Activated CD4-positive, alpha-beta T cell treated with anti-CD3 and anti-CD28 coated beads, Interleukin-2, amount 10 ng/mL, durations not matched to agents 7 days and 5 days (primary cell): ENCODE results near the gene ABR. TPM values are rescaled to one million over a fixed set of nuclear protein-coding genes. Genes with fewer than 3 reads are reported as not detected.
"Not testable (repeated sequence)": the region's sequence is repeated elsewhere in the genome, so short reads cannot be mapped to it uniquely, and the experiment has no call there.

Source experiments
- CTCF ChIA-PET: fragments of 350-600 bp; sonication (Branson Sonifier 250); formaldehyde crosslinking; loops from one replicate; lab custom pipeline; 2021; ENCODE audit warnings: antibody characterized with exemption; lab: Charles Lee
- POLR2A ChIA-PET: fragments of 350-600 bp; sonication (Branson Sonifier 250); formaldehyde crosslinking; loops from one replicate; lab custom pipeline; 2021; ENCODE audit warnings: antibody characterized with exemption; lab: Charles Lee
- DNase-seq: peaks from one replicate; pipeline ENCODE4 v3.0.0-alpha.2; 2020
- H3K27ac Mint-ChIP-seq: one replicate; pipeline ENCODE4 v1.8.0; 2021; ENCODE audit warnings: mild to moderate bottlenecking, moderate library complexity, mixed read lengths
- H3K27me3 Mint-ChIP-seq: one replicate; pipeline ENCODE4 v1.8.0; 2021; ENCODE audit warnings: mixed read lengths
- H3K36me3 Mint-ChIP-seq: one replicate; pipeline ENCODE4 v1.8.0; 2021; ENCODE audit warnings: low read depth, mixed read lengths
- H3K4me1 Mint-ChIP-seq: one replicate; pipeline ENCODE4 v1.8.0; 2021; ENCODE audit warnings: mixed read lengths
- H3K4me3 Mint-ChIP-seq: one replicate; pipeline ENCODE4 v1.8.0; 2021; ENCODE audit warnings: mild to moderate bottlenecking, moderate library complexity, mixed read lengths
- H3K9me3 Mint-ChIP-seq: one replicate; pipeline ENCODE4 v1.8.0; 2021; ENCODE audit warnings: mixed read lengths
- total RNA-seq, 2 experiments: library from RNA; stranded (reverse); gene quantifications; one replicate each; pipeline ENCODE4 v1.2.3, GENCODE V29; 2021

The ABR gene
- total RNA-seq, 2 experiments from 2014 or later, result 145 to 163 TPM

DNA sequence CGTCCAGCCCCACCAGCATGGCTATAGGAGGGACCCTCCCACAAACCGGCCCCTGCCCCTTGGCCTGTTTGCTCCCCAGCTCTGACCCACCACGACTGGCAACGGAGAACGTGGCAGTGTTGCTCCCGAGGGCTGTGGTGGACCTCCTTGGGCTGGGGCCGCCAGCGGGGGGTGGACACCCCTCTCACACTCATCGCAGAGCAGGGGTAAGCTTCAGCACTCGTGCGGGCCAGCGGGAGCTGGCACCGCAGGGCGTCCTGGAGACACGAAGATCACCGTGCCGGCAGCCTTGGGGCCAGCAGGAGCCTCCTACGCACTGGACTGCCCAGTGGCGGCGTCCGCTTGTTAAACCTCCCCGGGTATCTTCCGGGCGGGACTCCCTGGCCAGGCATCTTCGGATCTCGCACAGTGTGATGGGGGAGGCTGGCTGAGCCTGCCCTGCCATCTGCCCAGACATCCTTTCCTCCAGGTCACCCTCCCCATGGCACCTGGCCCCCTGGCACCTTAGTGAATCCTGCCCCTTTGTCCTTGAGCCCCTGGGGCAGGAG, 53.5 kb downstream of the ABR start:
- Mint-ChIP-seq H3K27ac (no peak overlapping the region), H3K27me3 (peaks cover 2% of the 10 kb centered on the region), H3K4me3 (no peak overlapping the region), H3K4me1 (peaks cover 12% of the 10 kb centered on the region), H3K36me3 (no peaks in the 10 kb centered on the region), H3K9me3 (no peaks in the 10 kb centered on the region)
- POLR2A ChIA-PET, result no interaction called here
- DNase-seq, result no peak
- CTCF ChIA-PET, result no interaction called here

DNA sequence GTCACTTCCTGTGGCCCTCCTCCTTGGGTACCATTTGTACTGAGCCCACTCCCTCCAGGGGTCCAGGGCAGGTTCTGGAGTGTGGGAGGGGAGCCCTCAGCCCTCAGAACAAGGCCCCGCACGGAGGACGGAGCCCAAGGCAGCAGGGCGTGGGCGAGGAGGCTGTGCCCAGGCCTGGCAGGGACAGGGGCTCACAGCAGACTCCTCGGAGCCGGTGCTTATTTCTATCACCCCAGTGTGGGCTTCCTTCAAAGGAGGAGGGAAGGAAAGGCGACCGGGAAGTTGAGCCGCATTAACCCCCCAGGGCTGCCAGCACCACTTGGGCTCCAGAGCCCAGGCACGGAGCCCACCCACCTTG, 54.0 kb downstream of the ABR start:
- CTCF ChIA-PET, result interaction anchor here (0.6 kb wide), 1 partner anchor 17 kb away, joined by 3 read pairs; no protein-coding TSS in a partner anchor
- H3K9me3 Mint-ChIP-seq, result no peaks in the 10 kb centered on the region
- no peak for DNase-seq
- no peaks in the 10 kb centered on the region for H3K36me3 Mint-ChIP-seq
- H3K4me1 Mint-ChIP-seq, result peaks cover 12% of the 10 kb centered on the region
- POLR2A ChIA-PET, result no interaction called here
- no peak overlapping the region for H3K4me3 Mint-ChIP-seq
- peaks cover 2% of the 10 kb centered on the region for H3K27me3 Mint-ChIP-seq
- no peak overlapping the region for H3K27ac Mint-ChIP-seq

- Mint-ChIP-seq H3K4me1 (peaks cover 13% of the 10 kb centered on the region), H3K9me3 (no peaks in the 10 kb centered on the region), H3K27me3 (peaks cover 2% of the 10 kb centered on the region), H3K4me3 (no peak overlapping the region), H3K36me3 (no peaks in the 10 kb centered on the region), H3K27ac (no peak overlapping the region)
- POLR2A ChIA-PET, result no interaction called here
- CTCF ChIA-PET, result interaction anchor here (0.6 to 3.0 kb wide), 3 partner anchors 18 to 62 kb away, joined by 3 to 16 read pairs (median 5); no protein-coding TSS in a partner anchor
- DNase-seq, result no peak
These were observed 54.6 kb downstream of the ABR start for GRCh38 chr17:1124896-1125787.

DNA sequence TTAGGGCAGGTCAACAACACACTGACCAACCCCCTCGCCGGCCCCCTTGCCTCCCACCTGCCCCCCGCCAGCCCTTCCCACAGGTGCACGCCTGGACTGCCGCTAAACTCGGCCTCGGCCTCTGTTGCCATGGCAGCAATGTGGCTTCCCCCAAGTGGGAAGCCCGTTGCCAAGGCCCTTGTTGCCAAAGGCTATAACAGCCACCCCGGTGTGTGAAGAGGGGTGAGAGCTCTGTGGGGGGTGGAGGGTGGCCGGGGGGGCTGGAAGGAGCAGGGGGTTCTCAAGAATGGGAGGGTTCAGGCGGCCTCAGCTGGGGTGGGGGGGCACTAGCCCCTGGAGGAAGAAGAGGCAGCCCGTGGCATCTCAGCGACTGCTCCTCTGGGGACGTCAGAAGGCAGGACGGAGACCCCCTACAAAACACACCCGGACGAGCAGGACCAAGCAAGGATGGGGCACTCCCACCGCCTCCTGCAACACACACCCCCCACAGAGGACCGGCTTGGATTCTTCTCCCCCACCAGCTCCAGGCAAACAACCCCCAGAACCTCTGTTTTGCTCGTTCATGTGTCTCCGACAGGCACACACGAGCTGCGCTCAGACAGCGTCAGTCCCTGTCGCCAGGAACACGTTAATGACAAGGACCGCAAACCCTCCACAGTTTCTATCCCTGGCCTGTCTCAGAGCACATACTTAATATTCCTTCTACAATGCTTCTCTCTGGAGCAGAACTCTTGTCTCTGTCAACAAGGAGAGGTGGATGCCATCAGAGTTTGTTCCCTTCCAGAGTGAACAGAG, 55.7 kb downstream of the ABR start:
- Mint-ChIP-seq H3K4me1 (peaks cover 13% of the 10 kb centered on the region), H3K4me3 (no peak overlapping the region), H3K9me3 (no peaks in the 10 kb centered on the region), H3K27me3 (peaks cover 2% of the 10 kb centered on the region), H3K36me3 (no peaks in the 10 kb centered on the region), H3K27ac (no peak overlapping the region)
- ChIA-PET CTCF (interaction anchor here (1.1 to 3.0 kb wide), 4 partner anchors 23 to 77 kb away, joined by 5 to 16 read pairs (median 5); no protein-coding TSS in a partner anchor), POLR2A (no interaction called here)
- no peak for DNase-seq

DNA sequence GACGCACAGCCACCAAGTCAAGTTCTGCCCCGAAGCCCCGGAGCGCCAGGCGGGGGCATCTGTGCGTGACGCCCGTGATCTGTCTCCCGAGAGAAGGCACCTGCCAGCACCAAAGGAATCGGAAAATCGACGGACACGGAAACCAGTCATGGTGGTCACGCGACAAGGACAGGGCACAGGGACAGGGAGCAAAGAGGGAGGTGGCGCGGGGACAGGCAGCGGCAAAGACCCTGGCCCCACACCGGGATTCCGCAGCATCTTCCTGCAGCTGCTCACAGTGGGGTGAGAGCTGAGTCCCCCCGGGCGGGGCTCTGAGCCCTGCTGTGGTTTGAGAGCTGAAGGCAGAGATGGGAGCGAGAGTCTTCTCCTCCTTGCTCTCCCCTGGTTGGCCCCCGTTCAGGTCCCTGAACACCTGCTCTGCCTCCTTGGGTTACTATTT, 56.4 kb downstream of the ABR start:
- Mint-ChIP-seq H3K27ac (peak overlapping the region; percentile 75), H3K4me3 (no peak overlapping the region), H3K36me3 (no peaks in the 10 kb centered on the region), H3K27me3 (peaks cover 2% of the 10 kb centered on the region), H3K4me1 (peaks cover 13% of the 10 kb centered on the region), H3K9me3 (no peaks in the 10 kb centered on the region)
- DNase-seq, result no peak
- POLR2A ChIA-PET, result no interaction called here
- CTCF ChIA-PET, result interaction anchor here (1.0 to 3.0 kb wide), 7 partner anchors 15 to 130 kb away, joined by 3 to 16 read pairs (median 5); no protein-coding TSS in a partner anchor

GRCh38 chr17:1122533-1123392, 57.0 kb downstream of the ABR start:
- Mint-ChIP-seq H3K27me3 (peaks cover 2% of the 10 kb centered on the region), H3K4me1 (peaks cover 13% of the 10 kb centered on the region), H3K4me3 (no peak overlapping the region), H3K9me3 (no peaks in the 10 kb centered on the region), H3K36me3 (no peaks in the 10 kb centered on the region), H3K27ac (peak overlapping the region; percentile 75)
- CTCF ChIA-PET, result interaction anchor here (0.6 to 3.0 kb wide), 18 partner anchors 11 to 341 kb away, joined by 3 to 16 read pairs (median 4); no protein-coding TSS in a partner anchor
- POLR2A ChIA-PET, result no interaction called here
- DNase-seq, result peak; percentile 86

DNA sequence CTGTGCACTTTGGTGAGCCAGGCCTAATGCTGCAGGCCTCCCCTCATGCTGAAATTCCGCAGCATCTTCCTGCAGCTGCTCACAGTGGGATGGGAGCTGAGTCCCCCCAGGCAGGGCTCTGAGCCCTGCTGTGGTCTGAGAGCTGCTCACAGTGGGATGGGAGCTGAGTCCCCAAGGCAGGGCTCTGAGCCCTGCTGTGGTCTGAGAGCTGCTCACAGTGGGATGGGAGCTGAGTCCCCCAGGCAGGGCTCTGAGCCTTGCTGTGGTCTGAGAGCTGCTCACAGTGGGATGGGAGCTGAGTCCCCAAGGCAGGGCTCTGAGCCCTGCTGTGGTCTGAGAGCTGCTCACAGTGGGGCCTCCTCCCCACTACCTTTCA, 58.4 kb downstream of the ABR start:
- H3K27me3 Mint-ChIP-seq, H3K4me3 Mint-ChIP-seq, H3K27ac Mint-ChIP-seq, H3K9me3 Mint-ChIP-seq, DNase-seq, H3K36me3 Mint-ChIP-seq: not testable (repeated sequence)
- peaks cover 14% of the 10 kb centered on the region for H3K4me1 Mint-ChIP-seq
- CTCF ChIA-PET, result interaction anchor here (1.1 to 1.9 kb wide), 7 partner anchors 9 to 211 kb away, joined by 3 to 8 read pairs (median 3); partner anchors contain the start of gene NXN
- POLR2A ChIA-PET, result interaction anchor here (0.5 kb wide), 1 partner anchor 337 kb away, joined by 3 read pairs; no protein-coding TSS in a partner anchor

DNA sequence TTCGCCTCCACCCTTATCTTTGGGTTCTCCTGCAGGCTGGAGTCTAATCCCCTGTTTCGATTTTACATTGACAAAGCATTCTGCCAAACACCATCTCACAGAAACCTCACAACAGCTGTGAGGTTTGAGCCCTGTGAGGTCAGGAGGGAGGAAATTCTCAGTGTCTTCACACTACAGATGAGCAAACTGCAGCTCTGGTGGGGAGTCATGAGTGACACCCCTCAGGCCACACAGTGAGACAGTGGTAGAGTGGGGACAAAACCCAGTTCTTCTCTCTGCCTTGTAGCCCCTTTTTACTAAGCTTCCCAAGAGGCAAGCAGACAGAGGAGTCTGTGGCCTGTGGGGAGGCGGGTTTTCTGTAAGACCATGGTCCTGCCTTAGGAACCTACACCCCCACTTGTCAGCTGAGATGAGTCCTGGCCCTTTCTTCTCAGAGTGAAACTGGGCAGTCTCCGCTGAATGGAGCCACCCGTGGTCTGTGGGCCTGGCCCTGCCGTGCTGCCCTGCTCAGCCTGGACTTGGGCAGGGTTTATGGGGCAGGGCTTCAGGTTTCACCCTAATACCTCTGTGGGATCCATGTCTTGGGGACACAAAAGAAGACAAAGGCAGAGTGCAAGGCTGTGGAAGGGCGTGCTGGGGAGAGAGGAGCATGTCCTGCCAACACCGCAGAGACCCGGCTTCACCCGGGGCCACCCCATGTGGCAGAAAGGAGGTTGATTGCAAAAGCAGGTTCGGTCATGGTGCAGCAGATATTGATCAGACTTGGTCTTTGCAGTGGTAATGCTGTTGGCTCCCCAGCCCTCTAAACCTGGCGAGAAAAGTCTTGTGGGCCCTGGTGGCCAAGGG, 59.0 kb downstream of the ABR start:
- POLR2A ChIA-PET, result no interaction called here
- H3K36me3 Mint-ChIP-seq, result no peaks in the 10 kb centered on the region
- no peak overlapping the region for H3K4me3 Mint-ChIP-seq
- H3K9me3 Mint-ChIP-seq, result no peaks in the 10 kb centered on the region
- peaks cover 17% of the 10 kb centered on the region for H3K4me1 Mint-ChIP-seq
- no peak for DNase-seq
- H3K27ac Mint-ChIP-seq, result peak overlapping the region; percentile 54
- H3K27me3 Mint-ChIP-seq, result peaks cover 2% of the 10 kb centered on the region
- CTCF ChIA-PET, result interaction anchor here (0.7 to 1.4 kb wide), 5 partner anchors 10 to 212 kb away, joined by 3 read pairs; partner anchors contain the start of gene NXN

- Mint-ChIP-seq H3K4me1 (peaks cover 25% of the 10 kb centered on the region), H3K27me3 (peaks cover 2% of the 10 kb centered on the region), H3K36me3 (no peaks in the 10 kb centered on the region), H3K27ac (no peak overlapping the region), H3K9me3 (no peaks in the 10 kb centered on the region), H3K4me3 (no peak overlapping the region)
- no peak for DNase-seq
- POLR2A ChIA-PET, result no interaction called here
- CTCF ChIA-PET, result interaction anchor here (1.1 kb wide), 1 partner anchor 10 kb away, joined by 3 read pairs; no protein-coding TSS in a partner anchor
These were observed 59.9 kb downstream of the ABR start for GRCh38 chr17:1119924-1120323.

- POLR2A ChIA-PET, result no interaction called here
These were observed 63.2 kb downstream of the ABR start for GRCh38 chr17:1116602-1117001.

GRCh38 chr17:1112875-1113274, 66.9 kb downstream of the ABR start:
- ChIA-PET POLR2A (no interaction called here), CTCF (interaction anchor here (0.8 to 2.4 kb wide), 2 partner anchors 9 to 57 kb away, joined by 4 to 8 read pairs; no protein-coding TSS in a partner anchor)
- H3K36me3 Mint-ChIP-seq, result peaks cover 1% of the 10 kb centered on the region
- H3K9me3 Mint-ChIP-seq, result no peaks in the 10 kb centered on the region
- H3K27me3 Mint-ChIP-seq, result no peaks in the 10 kb centered on the region
- peaks cover 50% of the 10 kb centered on the region for H3K4me1 Mint-ChIP-seq
- H3K27ac Mint-ChIP-seq, result peak overlapping the region; percentile 50
- H3K4me3 Mint-ChIP-seq, result no peak overlapping the region
- DNase-seq, result no peak

More at GRCh38 chr17:1116602-1117001, 63.2 kb downstream of the ABR start:
- CTCF ChIA-PET, result interaction anchor here (0.8 kb wide), 1 partner anchor 77 kb away, joined by 3 read pairs; no protein-coding TSS in a partner anchor
- Mint-ChIP-seq H3K27me3 (no peaks in the 10 kb centered on the region), H3K4me3 (no peak overlapping the region), H3K27ac (peak overlapping the region; percentile 25), H3K9me3 (no peaks in the 10 kb centered on the region), H3K36me3 (no peaks in the 10 kb centered on the region), H3K4me1 (peaks cover 34% of the 10 kb centered on the region)
- no peak for DNase-seq
